Right forelimb (tissue), 1 donor: ENCODE data around the gene CPLX4.

ENCODE experiments used
- DNase-seq: peaks from one replicate; pipeline ENCODE4 v3.0.0-alpha.2; 2018

CPLX4 gene

GRCh38 chr18:59306640-59307039, 11.8 kb downstream of the CPLX4 start:
- DNase-seq, result no peak

- DNase-seq, result no peak
Observed at GRCh38 chr18:59305295-59305694, 13.2 kb downstream of the CPLX4 start.

DNA sequence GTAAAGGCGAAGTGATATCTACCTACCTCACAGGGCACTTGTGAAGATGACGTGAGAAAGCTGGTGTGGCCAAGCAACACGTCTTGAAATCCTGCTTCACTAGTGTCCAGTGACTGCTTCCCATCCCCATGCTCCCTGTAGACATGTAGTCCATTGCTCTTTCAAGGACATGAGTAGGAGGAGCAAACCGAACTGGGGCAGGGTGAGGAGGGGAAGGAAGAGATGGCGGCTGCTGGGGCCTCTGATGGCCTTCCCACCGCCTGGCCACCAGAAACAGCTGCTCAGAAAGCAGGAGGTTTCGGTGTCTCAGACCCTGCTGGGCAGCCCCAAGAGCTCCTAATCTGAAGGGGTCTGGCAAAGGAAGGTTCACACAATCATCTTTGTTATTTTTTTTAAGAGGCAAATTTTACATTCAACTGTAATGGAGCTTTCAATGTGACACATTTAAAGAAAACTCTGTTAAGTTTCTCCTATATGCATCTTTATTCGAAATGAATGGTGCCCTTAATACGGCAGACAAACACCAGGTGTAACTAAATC, 14.7 kb downstream of the CPLX4 start:
- DNase-seq, result no peak

GRCh38 chr18:59303006-59303405, 15.4 kb downstream of the CPLX4 start:
- no peak for DNase-seq

GRCh38 chr18:59301929-59302328, 16.5 kb downstream of the CPLX4 start:
- DNase-seq, result no peak

DNA sequence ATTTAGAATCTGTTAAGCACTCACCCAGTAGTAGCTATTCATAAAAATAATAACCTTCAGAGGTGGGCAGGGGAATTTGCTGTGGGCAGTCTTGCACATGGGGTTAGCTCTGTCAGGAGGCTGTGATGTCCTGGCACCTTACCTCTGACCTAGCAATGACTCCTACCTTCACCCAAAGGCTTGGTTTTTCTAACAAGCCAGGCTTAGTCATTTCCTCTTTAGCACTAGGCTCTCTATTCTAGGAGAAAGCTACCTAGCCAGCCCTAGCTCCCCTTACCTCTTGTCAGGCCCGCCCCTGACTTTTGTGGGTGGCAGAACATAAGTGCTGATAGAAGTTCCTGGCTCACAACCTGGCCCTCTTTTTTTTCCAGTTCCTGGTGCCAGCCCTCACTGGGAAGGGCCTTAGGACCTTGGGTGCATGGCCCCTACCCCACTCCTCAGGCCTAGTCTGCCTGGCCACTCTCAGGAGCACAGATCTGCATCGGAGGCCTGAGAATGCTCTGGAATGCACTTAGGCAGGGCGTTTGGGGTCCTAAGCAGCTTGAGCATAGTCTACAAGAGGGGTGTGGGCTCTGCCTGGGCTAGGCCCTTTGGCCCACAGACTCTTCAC, 17.7 kb downstream of the CPLX4 start:
- no peak for DNase-seq

DNA sequence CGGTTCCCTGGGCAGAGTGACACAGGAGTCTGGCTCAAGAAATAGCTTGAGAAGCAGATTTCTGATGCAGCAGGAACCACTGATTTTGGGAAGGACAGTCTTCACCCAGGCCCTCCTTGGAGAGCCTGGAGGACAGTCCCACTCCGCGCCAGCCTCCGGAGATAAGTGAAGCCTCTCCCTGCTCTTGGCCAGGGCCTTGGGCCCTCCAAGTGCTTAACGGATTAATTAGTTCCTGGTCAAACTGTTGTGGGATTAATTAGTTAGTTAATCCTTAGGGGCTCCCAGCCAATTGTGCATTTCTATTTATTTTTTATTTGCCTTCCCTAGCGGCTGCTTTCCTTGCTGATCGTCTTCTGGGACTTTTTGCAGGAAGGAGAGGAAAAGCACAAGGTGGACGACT, 19.6 kb downstream of the CPLX4 start:
- DNase-seq, result no peak

DNA sequence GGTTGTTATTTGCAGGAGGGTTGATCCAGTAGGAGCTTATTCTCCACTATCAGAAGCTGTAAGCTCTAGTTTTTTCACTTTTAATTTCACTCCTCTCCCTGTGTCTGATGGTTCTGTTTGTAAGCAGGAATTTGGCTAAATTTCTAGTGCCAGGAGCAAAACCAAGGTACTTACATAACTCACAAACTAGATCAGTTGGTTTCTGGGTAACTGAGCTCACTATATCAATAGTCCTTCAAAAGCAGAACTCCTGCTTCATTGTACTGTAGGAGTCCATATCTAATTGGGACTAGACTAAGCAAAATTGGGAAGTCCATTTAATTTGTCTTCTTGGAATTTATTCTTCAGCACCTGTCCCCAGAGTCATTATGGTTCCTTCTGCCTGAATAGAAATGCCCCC, 25.1 kb downstream of the CPLX4 start:
- DNase-seq, result no peak

GRCh38 chr18:59286341-59286740, 32.1 kb downstream of the CPLX4 start:
- DNase-seq, result no peak

DNA sequence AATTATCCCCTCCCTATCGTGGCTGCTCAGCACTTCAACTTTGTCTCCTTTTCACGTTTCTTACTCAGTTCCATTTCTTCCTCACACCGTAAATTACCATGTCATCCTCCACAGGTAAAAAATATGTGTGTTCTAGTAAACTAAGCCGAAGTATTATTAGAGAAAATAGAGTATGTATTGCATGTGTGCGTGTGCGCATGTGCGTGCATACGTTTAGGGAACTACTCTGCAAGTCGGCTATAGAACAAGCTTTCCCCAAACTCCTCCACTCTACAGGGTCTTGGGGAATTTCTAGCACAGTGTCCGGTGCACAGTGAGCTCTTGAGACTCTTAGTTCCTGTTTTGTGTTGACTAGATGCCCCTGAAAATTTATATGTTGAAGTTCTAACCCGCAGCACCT, 36.1 kb downstream of the CPLX4 start:
- no peak for DNase-seq

DNA sequence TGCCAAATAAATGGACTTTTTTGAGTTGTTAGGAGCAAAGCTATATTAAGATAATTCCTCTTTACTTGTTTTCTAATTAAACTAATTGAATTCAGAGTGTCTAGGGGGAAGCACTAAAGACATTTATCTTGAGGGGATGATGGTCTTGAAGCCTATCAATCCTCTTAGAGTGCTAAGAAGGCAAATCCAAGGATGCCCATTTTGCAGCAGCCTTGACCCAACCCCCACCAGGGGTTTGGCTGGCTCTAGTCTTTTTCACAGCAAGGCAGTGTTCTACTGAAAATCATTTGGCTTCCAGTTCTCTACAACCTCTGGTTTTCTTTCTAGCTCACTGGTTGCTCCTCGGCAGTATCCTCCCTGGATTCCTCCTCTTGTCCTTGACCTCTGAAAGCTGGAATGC, 38.7 kb downstream of the CPLX4 start:
- no peak for DNase-seq

DNA sequence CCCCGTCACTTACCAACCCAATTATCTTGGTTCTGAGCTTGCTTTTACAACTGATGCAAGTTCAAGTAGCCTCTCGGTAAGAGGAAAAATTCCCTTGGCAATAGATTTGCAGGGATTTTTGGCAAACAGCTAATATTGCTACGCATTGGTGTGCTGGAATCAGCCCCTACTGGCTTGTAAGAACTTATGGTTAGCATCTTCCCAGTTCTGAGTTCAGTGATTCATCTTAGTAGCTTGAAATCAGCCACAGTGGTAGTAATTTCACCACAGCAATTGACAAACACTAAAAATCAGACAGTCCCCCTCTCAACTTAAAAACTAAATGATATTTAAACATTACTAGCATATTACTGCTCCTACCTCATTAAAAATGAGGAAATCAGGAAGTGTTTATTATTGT, 39.3 kb downstream of the CPLX4 start:
- DNase-seq, result no peak

DNA sequence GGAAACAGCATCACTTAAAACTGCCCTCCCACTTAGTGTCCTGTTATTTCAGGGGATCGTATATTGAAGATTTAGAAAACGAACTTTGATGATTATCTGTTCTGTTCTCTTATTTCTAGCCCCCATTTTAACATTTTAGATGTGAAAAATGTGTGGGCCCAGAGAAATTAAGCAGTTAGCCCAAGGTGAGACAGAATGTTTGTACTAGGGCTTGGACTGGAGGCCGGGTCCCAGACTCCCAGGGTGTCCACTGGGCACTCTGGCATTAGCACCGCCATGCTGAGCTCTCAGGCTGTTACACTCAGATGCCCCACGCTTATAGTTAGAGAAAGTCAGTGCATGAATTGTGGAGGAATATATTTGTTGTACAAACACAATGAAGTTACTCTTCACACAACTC, 39.7 kb downstream of the CPLX4 start:
- no peak for DNase-seq

DNA sequence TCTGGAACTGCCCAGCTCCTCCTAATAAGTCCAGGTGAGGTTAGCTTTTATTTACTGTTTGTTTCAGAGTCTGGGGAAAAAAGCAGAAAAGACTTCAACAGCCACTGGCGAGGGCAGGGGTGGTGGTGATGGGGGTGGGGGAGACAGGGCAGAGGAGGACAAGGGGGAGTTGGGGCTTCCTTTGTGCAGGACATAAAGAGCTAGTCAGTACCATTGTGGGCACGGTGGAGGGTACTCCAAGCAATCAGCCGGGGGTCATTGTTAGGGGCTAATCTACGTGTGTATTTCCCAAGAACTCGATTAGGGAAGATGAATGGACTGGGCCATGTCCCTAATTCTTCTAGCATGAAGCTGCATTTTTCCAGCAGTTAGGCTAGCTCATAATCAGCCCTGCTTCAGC, 42.4 kb downstream of the CPLX4 start:
- no peak for DNase-seq

GRCh38 chr18:59275406-59275949, 43.0 kb downstream of the CPLX4 start:
- DNase-seq, result no peak

DNA sequence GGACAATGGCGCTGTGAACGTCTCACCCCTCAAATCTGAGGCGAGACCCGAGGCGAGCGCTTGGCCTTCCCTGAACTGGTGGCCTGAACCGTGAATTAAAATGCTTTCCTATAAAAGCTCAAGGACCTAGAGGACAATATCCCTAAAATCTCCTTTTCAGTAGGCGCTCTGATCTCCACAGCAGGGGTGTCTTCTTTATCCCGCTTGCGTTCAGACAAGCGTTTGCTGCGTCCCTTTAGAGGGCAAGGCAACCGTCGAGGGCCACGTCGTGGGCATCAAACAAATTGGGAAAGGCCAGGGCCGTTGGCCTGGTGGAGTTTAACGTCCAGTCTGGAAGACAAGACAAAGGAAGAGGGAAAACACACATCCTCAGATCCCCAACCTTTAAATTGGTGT, 43.9 kb downstream of the CPLX4 start:
- DNase-seq, result no peak

GRCh38 chr18:59273759-59274532, 44.5 kb downstream of the CPLX4 start:
- no peak for DNase-seq

GRCh38 chr18:59272891-59273758, 45.3 kb downstream of the CPLX4 start, which contains the start of gene RAX:
Gene RAX, minus strand, starts transcription at chr18:59273454. Its CDS starts 248 bp downstream, at chr18:59273206.
- DNase-seq, result no peak

GRCh38 chr18:59272221-59272888, 46.1 kb downstream of the CPLX4 start:
- no peak for DNase-seq

GRCh38 chr18:59271606-59272220, 46.7 kb downstream of the CPLX4 start:
- DNase-seq, result no peak

- DNase-seq, result no peak
Observed at GRCh38 chr18:59270689-59271257, 47.7 kb downstream of the CPLX4 start.
